Chondrocyte (in vitro differentiated cells): ENCODE measurements around the gene CDC42BPB. TPM values are rescaled to one million over a fixed set of nuclear protein-coding genes. Genes with fewer than 3 reads are reported as not detected.
"Not testable (repeated sequence)": the region's sequence is repeated elsewhere in the genome, so short reads cannot be mapped to it uniquely, and the experiment has no call there.

Source experiments
- DNase-seq: peaks from one replicate; pipeline ENCODE4 v3.0.0; 2021; ENCODE audit warnings: mixed read lengths, low spot score
- H3K27ac Mint-ChIP-seq: one replicate; pipeline ENCODE4 v1.8.0; 2021; ENCODE audit warnings: mild to moderate bottlenecking, moderate library complexity, mixed read lengths; ENCODE audit not compliant: unreplicated experiment
- H3K27me3 Mint-ChIP-seq: 2 replicates; pipeline ENCODE4 v1.8.0; 2021; ENCODE audit warnings: low read depth, mixed read lengths
- H3K36me3 Mint-ChIP-seq: 2 replicates; pipeline ENCODE4 v1.8.0; 2021; ENCODE audit warnings: low read depth, mixed read lengths
- H3K4me1 Mint-ChIP-seq: 2 replicates; pipeline ENCODE4 v1.8.0; 2021; ENCODE audit warnings: low read depth, mild to moderate bottlenecking, mixed read lengths
- H3K4me3 Mint-ChIP-seq: one replicate; pipeline ENCODE4 v1.8.0; 2021; ENCODE audit warnings: mild to moderate bottlenecking, moderate library complexity, mixed read lengths; ENCODE audit not compliant: unreplicated experiment
- H3K9me3 Mint-ChIP-seq: 2 replicates; pipeline ENCODE4 v1.8.0; 2021; ENCODE audit warnings: low read depth, mixed read lengths
- CTCF ChIP-seq: fragments of 200-600 bp; sonication (generic); IDR thresholded peaks from 2 replicates; pipeline ENCODE4 v1.5.0; 2021; ENCODE audit warnings: antibody characterized with exemption, mild to moderate bottlenecking, moderate library complexity
- total RNA-seq: library from RNA; stranded (reverse); gene quantifications from 3 replicates; pipeline ENCODE4 v1.2.1, GENCODE V29; 2021

The CDC42BPB gene
- total RNA-seq, 1 donor from 2014 or later: 106 TPM

GRCh38 chr14:103026988-103027387, 30.4 kb downstream of the CDC42BPB start:
- Mint-ChIP-seq H3K4me1 (peaks cover 63% of the 10 kb centered on the region), H3K27me3 (no peaks in the 10 kb centered on the region), H3K9me3 (no peaks in the 10 kb centered on the region), H3K4me3 (no peak overlapping the region), H3K36me3 (no peaks in the 10 kb centered on the region), H3K27ac (no peak overlapping the region)
- TF ChIP-seq CTCF: no peak
- DNase-seq: no peak

GRCh38 chr14:103026196-103026595, 31.2 kb downstream of the CDC42BPB start:
- H3K9me3 Mint-ChIP-seq, H3K36me3 Mint-ChIP-seq, DNase-seq, H3K27me3 Mint-ChIP-seq, H3K4me3 Mint-ChIP-seq: not testable (repeated sequence)
- H3K27ac Mint-ChIP-seq: peak overlapping the region; percentile 36
- peaks cover 64% of the 10 kb centered on the region for H3K4me1 Mint-ChIP-seq

- H3K36me3 Mint-ChIP-seq: no peaks in the 10 kb centered on the region
- H3K27me3 Mint-ChIP-seq: no peaks in the 10 kb centered on the region
- no peak for DNase-seq
- no peaks in the 10 kb centered on the region for H3K9me3 Mint-ChIP-seq
- H3K4me1 Mint-ChIP-seq: peaks cover 70% of the 10 kb centered on the region
- peak overlapping the region; percentile 75 for H3K4me3 Mint-ChIP-seq
- H3K27ac Mint-ChIP-seq: peak overlapping the region; percentile 100
- TF ChIP-seq CTCF: no peak
These were observed 33.4 kb downstream of the CDC42BPB start for GRCh38 chr14:103023881-103024473.

- Mint-ChIP-seq H3K4me3 (no peak overlapping the region), H3K4me1 (peaks cover 73% of the 10 kb centered on the region), H3K9me3 (no peaks in the 10 kb centered on the region), H3K36me3 (no peaks in the 10 kb centered on the region), H3K27me3 (no peaks in the 10 kb centered on the region), H3K27ac (peak overlapping the region; percentile 93)
- DNase-seq: no peak
- peak; percentile 53 for TF ChIP-seq CTCF
These were observed 34.7 kb downstream of the CDC42BPB start for GRCh38 chr14:103022685-103023044.

- H3K9me3 Mint-ChIP-seq: no peaks in the 10 kb centered on the region
- H3K36me3 Mint-ChIP-seq: no peaks in the 10 kb centered on the region
- no peak overlapping the region for H3K4me3 Mint-ChIP-seq
- peaks cover 74% of the 10 kb centered on the region for H3K4me1 Mint-ChIP-seq
- no peaks in the 10 kb centered on the region for H3K27me3 Mint-ChIP-seq
- no peak for TF ChIP-seq CTCF
- H3K27ac Mint-ChIP-seq: peak overlapping the region; percentile 93
- no peak for DNase-seq
These were observed 35.2 kb downstream of the CDC42BPB start for GRCh38 chr14:103022002-103022684.

GRCh38 chr14:103021684-103022001, 35.7 kb downstream of the CDC42BPB start:
- Mint-ChIP-seq H3K4me1 (peaks cover 71% of the 10 kb centered on the region), H3K27ac (peak overlapping the region; percentile 93), H3K27me3 (no peaks in the 10 kb centered on the region), H3K9me3 (no peaks in the 10 kb centered on the region), H3K36me3 (no peaks in the 10 kb centered on the region), H3K4me3 (no peak overlapping the region)
- no peak for DNase-seq
- no peak for TF ChIP-seq CTCF
